WERI-Rb-1 (cell line): ENCODE results near the gene HS3ST4.
"Not testable (repeated sequence)": the region's sequence is repeated elsewhere in the genome, so short reads cannot be mapped to it uniquely, and the experiment has no call there.

Experiments used
- DNase-seq: peaks from one replicate; pipeline ENCODE4 v3.0.0-alpha.2; 2020
- H3K27ac ChIP-seq: fragments of 250-450 bp; sonication (Bioruptor Pico); 2 replicates; pipeline ENCODE4 v1.5.1; 2020; ENCODE audit warnings: mild to moderate bottlenecking, moderate library complexity
- H3K27me3 ChIP-seq: fragments of 250-450 bp; sonication (Bioruptor Pico); 2 replicates; pipeline ENCODE4 v1.5.1; 2021; ENCODE audit warnings: mild to moderate bottlenecking, low read depth, moderate library complexity; ENCODE audit not compliant: insufficient read depth, severe bottlenecking
- H3K36me3 ChIP-seq: fragments of 250-450 bp; sonication (Bioruptor Pico); 2 replicates; pipeline ENCODE4 v1.5.1; 2020; ENCODE audit warnings: mild to moderate bottlenecking, moderate library complexity
- H3K4me3 ChIP-seq: 2 replicates; pipeline ENCODE4 v1.5.1; 2011; ENCODE audit warnings: low read depth, mild to moderate bottlenecking, control low read depth, low read length
- H3K9me3 ChIP-seq: fragments of 250-450 bp; sonication (Bioruptor Pico); 2 replicates; pipeline ENCODE4 v1.5.1; 2021; ENCODE audit warnings: mild to moderate bottlenecking, moderate library complexity; ENCODE audit not compliant: severe bottlenecking
- TF ChIP-seq, protein P1 (sequence below): IDR thresholded peaks from 2 replicates; pipeline ENCODE4 v1.5.1; 2011; ENCODE audit warnings: low read depth, mild to moderate bottlenecking, control low read depth, inconsistent platforms, low read length

HS3ST4 gene

DNA sequence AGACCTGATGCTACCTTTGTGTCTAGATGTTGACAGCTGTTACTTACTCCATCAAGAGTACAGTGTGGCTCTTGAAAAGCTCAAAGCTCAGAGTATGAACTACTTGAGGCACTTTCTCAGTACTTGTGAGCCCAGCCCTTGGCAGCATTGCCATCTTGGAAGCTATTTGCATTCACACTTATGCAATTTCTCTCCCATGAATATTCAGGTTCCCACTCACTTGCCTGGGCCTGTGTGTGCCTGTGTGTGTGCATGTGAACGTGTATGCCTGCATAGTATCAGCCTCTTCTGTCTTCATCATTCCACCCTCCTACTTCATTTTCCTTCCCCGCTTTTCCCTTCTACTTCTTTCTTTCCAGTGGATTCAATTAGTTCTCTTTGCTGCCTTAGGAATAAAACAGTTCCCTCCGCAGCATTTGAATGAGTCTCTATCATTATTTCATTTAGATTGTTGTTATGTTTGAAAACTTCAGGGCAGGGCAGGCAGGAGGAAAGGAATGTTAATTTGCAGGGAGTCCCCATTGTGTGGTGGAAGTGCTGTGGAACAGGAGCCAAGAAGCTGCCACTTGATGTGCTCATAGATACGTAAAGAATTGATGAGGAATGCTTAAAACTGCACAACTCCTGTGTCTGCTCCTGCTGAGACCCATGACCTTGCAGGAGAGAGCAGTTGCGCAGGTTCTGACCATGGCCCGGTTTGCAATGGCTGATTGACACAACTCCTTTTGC lies 58.9 kb downstream of the HS3ST4 start:
- H3K27me3 ChIP-seq, result no peaks in the 10 kb centered on the region
- H3K27ac ChIP-seq, result peak overlapping the region; percentile 47; the same call in 1 of the 2 replicates
- TF ChIP-seq, protein P1, sequence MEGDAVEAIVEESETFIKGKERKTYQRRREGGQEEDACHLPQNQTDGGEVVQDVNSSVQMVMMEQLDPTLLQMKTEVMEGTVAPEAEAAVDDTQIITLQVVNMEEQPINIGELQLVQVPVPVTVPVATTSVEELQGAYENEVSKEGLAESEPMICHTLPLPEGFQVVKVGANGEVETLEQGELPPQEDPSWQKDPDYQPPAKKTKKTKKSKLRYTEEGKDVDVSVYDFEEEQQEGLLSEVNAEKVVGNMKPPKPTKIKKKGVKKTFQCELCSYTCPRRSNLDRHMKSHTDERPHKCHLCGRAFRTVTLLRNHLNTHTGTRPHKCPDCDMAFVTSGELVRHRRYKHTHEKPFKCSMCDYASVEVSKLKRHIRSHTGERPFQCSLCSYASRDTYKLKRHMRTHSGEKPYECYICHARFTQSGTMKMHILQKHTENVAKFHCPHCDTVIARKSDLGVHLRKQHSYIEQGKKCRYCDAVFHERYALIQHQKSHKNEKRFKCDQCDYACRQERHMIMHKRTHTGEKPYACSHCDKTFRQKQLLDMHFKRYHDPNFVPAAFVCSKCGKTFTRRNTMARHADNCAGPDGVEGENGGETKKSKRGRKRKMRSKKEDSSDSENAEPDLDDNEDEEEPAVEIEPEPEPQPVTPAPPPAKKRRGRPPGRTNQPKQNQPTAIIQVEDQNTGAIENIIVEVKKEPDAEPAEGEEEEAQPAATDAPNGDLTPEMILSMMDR, result no peak
- peaks cover 37% of the 10 kb centered on the region for H3K36me3 ChIP-seq
- DNase-seq, result no peak
- H3K4me3 ChIP-seq, result no peak overlapping the region
- H3K9me3 ChIP-seq, result no peaks in the 10 kb centered on the region

DNA sequence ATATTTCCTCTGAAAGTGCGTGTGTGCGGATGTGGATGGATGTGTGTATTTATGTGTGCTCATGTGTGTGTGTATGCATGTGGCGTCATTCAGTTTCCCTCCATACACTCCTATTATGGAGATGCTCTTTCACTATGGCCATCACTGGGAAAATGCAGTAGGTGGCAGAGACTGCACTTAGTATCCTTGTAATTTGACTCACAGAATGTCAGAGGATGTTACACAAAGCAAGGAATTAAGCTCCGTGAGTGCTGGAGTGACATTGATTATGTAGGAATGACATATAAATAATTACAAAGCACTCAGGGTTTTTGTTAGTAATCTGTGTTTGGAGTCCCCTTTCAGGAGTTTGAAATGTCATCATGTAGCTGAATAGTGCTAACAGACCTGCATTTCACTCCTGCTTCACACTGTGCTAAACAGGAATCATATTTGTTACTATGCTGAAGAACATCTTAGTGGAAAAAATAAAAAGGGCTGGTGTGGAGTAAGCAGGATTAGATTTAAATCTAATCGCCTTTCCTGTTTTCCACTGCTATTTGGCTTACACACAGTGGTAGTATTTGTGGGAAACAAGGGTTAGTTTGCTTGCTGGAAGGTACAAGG lies 59.6 kb downstream of the HS3ST4 start:
- H3K4me3 ChIP-seq, result no peak overlapping the region; the same call in 1 of the 2 replicates
- H3K36me3 ChIP-seq, result peaks cover 37% of the 10 kb centered on the region
- peak; percentile 22 for DNase-seq
- TF ChIP-seq, protein P1, result no peak
- H3K27ac ChIP-seq, result peak overlapping the region; percentile 47
- H3K27me3 ChIP-seq, result no peaks in the 10 kb centered on the region
- no peaks in the 10 kb centered on the region for H3K9me3 ChIP-seq

DNA sequence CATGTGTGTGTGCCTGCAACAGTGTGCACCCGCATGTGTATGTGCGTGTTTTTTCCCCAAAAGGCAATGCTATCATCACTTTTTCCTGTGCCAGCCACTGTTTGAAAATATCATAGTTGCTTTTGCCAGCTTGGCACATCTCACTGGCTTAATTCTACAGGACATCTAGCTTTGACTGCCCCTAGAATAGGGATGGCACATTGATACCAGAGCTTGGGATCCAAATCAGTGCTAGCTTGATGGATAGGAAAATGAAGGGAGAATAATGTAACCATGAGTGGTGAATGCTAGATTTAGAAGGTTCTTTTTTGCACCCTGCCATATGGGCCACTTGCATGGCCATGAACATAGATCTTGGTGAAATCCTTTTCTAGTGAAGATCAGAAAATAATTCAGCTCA lies 72.7 kb downstream of the HS3ST4 start:
- Histone ChIP-seq H3K4me3 (no peak overlapping the region), H3K27ac (no peak overlapping the region), H3K36me3 (peaks cover 18% of the 10 kb centered on the region), H3K27me3 (no peaks in the 10 kb centered on the region), H3K9me3 (no peaks in the 10 kb centered on the region)
- DNase-seq, result no peak
- TF ChIP-seq, protein P1, result no peak

DNA sequence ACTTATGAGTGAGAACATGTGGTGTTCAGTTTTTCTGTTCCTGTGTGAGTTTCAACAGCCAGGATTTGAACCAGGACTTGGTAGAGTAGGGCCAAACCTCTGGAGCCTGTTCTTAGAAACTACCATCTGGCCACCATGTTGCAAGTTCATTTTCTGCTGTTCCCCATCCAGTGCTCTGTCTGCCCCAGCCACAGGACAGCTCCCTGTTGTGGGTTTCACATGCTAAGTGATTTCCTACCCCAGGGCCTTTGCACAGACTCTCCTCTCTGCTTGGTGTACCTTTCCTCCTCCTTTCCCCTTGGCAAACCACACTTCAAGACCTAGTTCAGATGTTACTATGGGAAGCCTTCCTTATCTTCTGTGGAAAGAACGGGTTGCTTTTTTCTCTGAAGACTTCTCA lies 79.5 kb downstream of the HS3ST4 start:
- no peak for DNase-seq
- Histone ChIP-seq H3K27me3 (no peaks in the 10 kb centered on the region), H3K4me3 (no peak overlapping the region), H3K9me3 (no peaks in the 10 kb centered on the region), H3K27ac (no peak overlapping the region), H3K36me3 (peaks cover 34% of the 10 kb centered on the region)
- TF ChIP-seq, protein P1, result no peak

DNA sequence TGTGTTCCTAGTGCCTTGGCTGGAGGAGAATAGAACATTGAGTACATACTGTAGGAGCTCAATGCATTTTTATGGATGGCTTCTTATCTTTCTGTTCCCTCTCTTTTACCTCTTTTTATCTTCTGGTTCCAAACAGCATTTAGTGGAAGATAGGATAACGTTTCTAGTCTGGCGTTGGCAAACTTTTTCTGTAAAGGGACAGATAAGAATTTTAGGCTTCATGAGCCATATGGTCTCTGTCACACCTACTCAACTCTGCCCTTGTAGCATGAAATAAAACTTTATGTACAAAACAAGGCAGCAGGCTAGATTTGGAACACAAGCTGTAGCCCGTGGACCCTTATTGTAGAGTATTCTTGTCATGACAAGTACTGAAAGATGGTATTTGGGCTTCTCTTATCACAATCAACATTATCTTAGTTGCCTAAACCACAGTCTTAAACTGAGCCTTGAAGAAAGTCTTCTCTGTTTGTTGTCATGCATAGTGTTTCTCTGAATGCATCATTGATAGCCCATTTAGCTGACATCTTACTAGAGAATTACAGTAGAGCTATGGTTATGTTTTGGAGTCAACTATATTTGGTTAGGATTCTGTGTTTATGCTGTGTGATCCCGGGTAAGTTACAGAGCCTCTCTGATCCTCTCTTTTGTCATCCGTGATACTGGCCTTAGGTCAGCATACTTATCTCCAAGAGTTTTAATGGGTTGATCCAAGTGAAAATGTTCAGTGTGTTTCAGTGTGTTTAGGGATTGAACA lies 80.2 kb downstream of the HS3ST4 start:
- TF ChIP-seq, protein P1, result no peak
- no peaks in the 10 kb centered on the region for H3K27me3 ChIP-seq
- H3K4me3 ChIP-seq, result no peak overlapping the region

DNA sequence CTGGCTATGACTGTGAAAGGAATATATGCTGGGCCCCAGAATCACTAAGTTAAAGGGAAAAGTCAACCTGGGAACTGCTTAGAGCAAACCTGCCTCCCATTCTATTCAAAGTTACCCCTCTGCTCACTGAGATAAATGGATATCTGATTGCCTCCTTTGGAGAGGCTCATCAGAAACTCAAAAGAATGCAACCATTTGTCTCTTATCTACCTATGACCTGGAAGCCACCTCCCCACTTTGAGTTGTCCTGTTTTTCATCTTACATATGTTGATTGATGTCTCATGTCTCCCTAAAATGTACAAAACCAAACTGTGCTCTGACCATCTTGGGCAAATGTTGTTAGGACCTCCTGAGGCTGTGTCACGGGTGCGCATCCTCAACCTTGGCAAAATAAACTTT lies 84.5 kb downstream of the HS3ST4 start:
- not testable (repeated sequence) for H3K9me3 ChIP-seq, H3K4me3 ChIP-seq, DNase-seq, H3K27ac ChIP-seq, H3K27me3 ChIP-seq
- peaks cover 62% of the 10 kb centered on the region for H3K36me3 ChIP-seq

More for the DNA sequence above, 80.2 kb downstream of the HS3ST4 start:
- Histone ChIP-seq H3K9me3 (no peaks in the 10 kb centered on the region), H3K36me3 (peaks cover 31% of the 10 kb centered on the region), H3K27ac (no peak overlapping the region)
- DNase-seq, result no peak
